ENCODE data around the gene TMEM190. TPM values are rescaled to one million over a fixed set of nuclear protein-coding genes. Genes with fewer than 3 reads are reported as not detected.

TMEM190 gene
- total and polyA plus RNA-seq, 2 of the 8 experiments (the other 6 are each of a cell fraction or from before 2014, with no cell fraction given) = 1.6 TPM; not detected in 1

DNA sequence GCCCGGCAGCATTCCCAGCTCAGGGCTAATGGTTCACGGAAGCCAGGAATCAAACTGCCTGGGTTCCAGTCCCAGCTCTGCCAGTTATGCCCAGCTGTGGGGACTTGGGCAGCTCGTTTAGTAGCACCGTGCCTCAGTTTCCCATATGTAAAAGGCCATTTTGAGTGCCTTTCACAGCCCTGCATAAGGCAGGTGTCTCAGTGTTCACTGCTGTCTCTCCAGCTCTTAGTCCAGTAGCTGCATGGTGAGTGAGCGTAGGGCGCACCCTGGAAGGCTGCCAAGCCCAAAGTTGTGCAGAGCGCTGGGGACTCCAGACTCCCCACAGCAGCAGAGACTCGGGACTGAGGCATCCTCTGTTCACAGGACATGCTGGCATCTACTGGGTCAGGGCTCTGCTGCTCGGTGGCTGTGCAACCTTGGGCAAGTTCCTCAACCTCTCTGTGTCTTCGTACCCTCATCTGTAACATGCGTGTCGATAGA lies 14.6 kb downstream of the TMEM190 start:
- Histone ChIP-seq H2BK5ac (ENCODE audit: low read depth, low read length) (no peak overlapping the region), H3K9me3 (ENCODE audit: insufficient read depth in 2 of 2, low read depth in 1 of 2, low read length in 1 of 2) (no peaks in the 10 kb centered on the region), H2AFZ (ENCODE audit: low read length) (no peak overlapping the region), H3K79me1 (ENCODE audit: low read depth, low read length) (peaks cover 28% of the 10 kb centered on the region), H3K4me3 (ENCODE audit: extremely low read depth in 1 of 4, insufficient read depth in 2 of 4, low read depth in 3 of 4, low read length in 4 of 4) (no peak overlapping the region), H3K27me3 (replicated peaks in 1 of 4; ENCODE audit: control insufficient read depth in 3 of 4, extremely low read depth in 1 of 4, insufficient read depth in 3 of 4, low read length in 3 of 4) (no peaks in the 10 kb centered on the region), H3K14ac (ENCODE audit: insufficient read length) (no peak overlapping the region), H2BK120ac (replicated peaks; ENCODE audit: low read depth, low read length) (no peak overlapping the region), H4K91ac (replicated peaks; ENCODE audit: insufficient read length, low read length) (no peak overlapping the region), H4K5ac (ENCODE audit: insufficient read length, low read depth, low read length) (no peak overlapping the region), H3K9ac (replicated peaks in 1 of 4; ENCODE audit: extremely low read depth in 1 of 4, low read depth in 3 of 4, low read length in 3 of 4) (no peak overlapping the region), H3K4me2 (ENCODE audit: insufficient read depth in 1 of 2, low read depth in 2 of 2, low read length in 2 of 2) (no peak overlapping the region; a peak in 1 of 4 replicates), H2BK20ac (ENCODE audit: low read length) (no peak overlapping the region), H2BK15ac (ENCODE audit: low read length) (no peak overlapping the region), H3K23me2 (ENCODE audit: low read depth, low read length) (peaks cover 7% of the 10 kb centered on the region; the same call in 1 of the 2 replicates), H3K79me2 (ENCODE audit: control insufficient read depth in 1 of 2, insufficient read depth in 2 of 2, low read length in 2 of 2) (peaks cover 14 to 23% of the 10 kb centered on the region in 2 experiments; a peak in 3 of 4 replicates), H2BK12ac (ENCODE audit: low read depth, low read length) (no peak overlapping the region), H3K27ac (ENCODE audit: low read depth, low read length) (no peak overlapping the region), H3K56ac (replicated peaks; ENCODE audit: insufficient read length, low read depth, low read length) (no peak overlapping the region), H3K4ac (replicated peaks; ENCODE audit: insufficient read length, low read depth, low read length) (no peak overlapping the region), H3K36me3 (ENCODE audit: control insufficient read depth in 2 of 4, insufficient read depth in 4 of 4, low read length in 3 of 4) (peaks cover 23 to 35% (median 26%) of the 10 kb centered on the region in 4 experiments), H3K18ac (ENCODE audit: extremely low read depth, low read length) (no peak overlapping the region), H3K23ac (ENCODE audit: insufficient read length) (no peak overlapping the region), H2AK5ac (ENCODE audit: low read depth, low read length) (no peak overlapping the region), H4K20me1 (replicated peaks in 1 of 2; ENCODE audit: control insufficient read depth in 1 of 2, insufficient read depth in 2 of 2, low read length in 2 of 2) (peaks cover 25 to 42% of the 10 kb centered on the region in 2 experiments), H3K4me1 (replicated peaks in 1 of 4; ENCODE audit: control insufficient read depth in 3 of 4, insufficient read depth in 4 of 4, low read length in 3 of 4) (peaks cover 0 to 46% (median 36%) of the 10 kb centered on the region in 4 experiments; a peak in 6 of 7 replicates), H4K8ac (ENCODE audit: extremely low read depth, insufficient read depth, low read length) (no peak overlapping the region)
- POLR2A ChIA-PET (ENCODE audit: partially characterized antibody) = interaction anchor here (1.0 to 26.7 kb wide), 14 partner anchors 8 to 184 kb away, joined by 3 to 874 read pairs (median 4); partner anchors contain the start of genes GARIN5B, HSPBP1, IL11 and KMT5C
- no peak for FAIRE-seq
- CTCF ChIA-PET (ENCODE audit: partially characterized antibody) = interaction anchor here (1.1 to 6.1 kb wide), 2 partner anchors 11 to 98 kb away, joined by 3 to 39 read pairs; no protein-coding TSS in a partner anchor
- TF ChIP-seq CHD2 (IDR thresholded peaks at IDR 0.05; ENCODE audit: low read length) (no peak), POLR2A (IDR thresholded peaks at IDR 0.05; ENCODE audit: control extremely low read depth in 1 of 2, low read depth in 2 of 2, low read length in 2 of 2) (peak in 1 of 2 experiments; percentile 67; a peak in 2 of 3 replicates), ASH2L (IDR thresholded peaks at IDR 0.05; ENCODE audit: low read length) (no peak), BRCA1 (IDR thresholded peaks at IDR 0.05; ENCODE audit: low read depth, low read length) (no peak), KDM1A (IDR thresholded peaks at IDR 0.05; ENCODE audit: borderline replicate concordance, low read length) (peak; percentile 54; the same call in 1 of the 2 replicates), TBP (IDR thresholded peaks at IDR 0.05; ENCODE audit: low read depth, low read length) (no peak), CTBP2 (IDR thresholded peaks at IDR 0.05; ENCODE audit: borderline replicate concordance, insufficient read depth, insufficient read length, low read length) (no peak), POLR2AphosphoS5 (IDR thresholded peaks at IDR 0.05; ENCODE audit: low read depth, low read length) (peak; percentile 47; the same call in 1 of the 2 replicates)
- DNase-seq (ENCODE audit: low read depth in 1 of 2, low spot score in 2 of 2) = no peak
- 90% methylated on average over 12 of the region's 12 CpGs; no CpG with 5 or more reads in 1 of the 2 experiments for WGBS, 2 experiments (ENCODE audit: extremely low coverage in 1 of 2, insufficient coverage in 1 of 2, insufficient read length in 1 of 2, insufficient replicate concordance in 2 of 2, low coverage in 1 of 2, low lambda C conversion rate in 2 of 2, missing lambda C conversion rate in 1 of 2)
